AG04449 (cell line): ENCODE data around the gene UNC45A.

Experiments used
- CTCF ChIA-PET: fragments of 350-600 bp; formaldehyde crosslinking; extraction: SDS; loops from one replicate; lab custom pipeline; 2021; ENCODE audit warnings: antibody characterized with exemption; lab: Yijun Ruan, JAX
- POLR2A ChIA-PET: fragments of 400-600, 350-600 bp; formaldehyde crosslinking; extraction: SDS; loops from one replicate; lab custom pipeline; 2020; ENCODE audit warnings: antibody characterized with exemption, inconsistent platforms; lab: Yijun Ruan, JAX
- DNase-seq: peaks from one replicate; pipeline ENCODE4 v3.0.0-alpha.2; 2010; ENCODE audit warnings: low read depth, low spot score
- H3K4me3 ChIP-seq: 2 replicates; pipeline ENCODE4 v1.5.1; 2011; ENCODE audit warnings: low read depth, mild to moderate bottlenecking, control low read depth, low read length
- TF ChIP-seq, protein P1 (sequence below): IDR thresholded peaks from one replicate; pipeline ENCODE4 v1.5.1; 2011; ENCODE audit warnings: mild to moderate bottlenecking, moderate library complexity, low read length, control low read depth, inconsistent platforms; ENCODE audit not compliant: insufficient read depth; ENCODE audit errors: missing control alignments

UNC45A gene

DNA sequence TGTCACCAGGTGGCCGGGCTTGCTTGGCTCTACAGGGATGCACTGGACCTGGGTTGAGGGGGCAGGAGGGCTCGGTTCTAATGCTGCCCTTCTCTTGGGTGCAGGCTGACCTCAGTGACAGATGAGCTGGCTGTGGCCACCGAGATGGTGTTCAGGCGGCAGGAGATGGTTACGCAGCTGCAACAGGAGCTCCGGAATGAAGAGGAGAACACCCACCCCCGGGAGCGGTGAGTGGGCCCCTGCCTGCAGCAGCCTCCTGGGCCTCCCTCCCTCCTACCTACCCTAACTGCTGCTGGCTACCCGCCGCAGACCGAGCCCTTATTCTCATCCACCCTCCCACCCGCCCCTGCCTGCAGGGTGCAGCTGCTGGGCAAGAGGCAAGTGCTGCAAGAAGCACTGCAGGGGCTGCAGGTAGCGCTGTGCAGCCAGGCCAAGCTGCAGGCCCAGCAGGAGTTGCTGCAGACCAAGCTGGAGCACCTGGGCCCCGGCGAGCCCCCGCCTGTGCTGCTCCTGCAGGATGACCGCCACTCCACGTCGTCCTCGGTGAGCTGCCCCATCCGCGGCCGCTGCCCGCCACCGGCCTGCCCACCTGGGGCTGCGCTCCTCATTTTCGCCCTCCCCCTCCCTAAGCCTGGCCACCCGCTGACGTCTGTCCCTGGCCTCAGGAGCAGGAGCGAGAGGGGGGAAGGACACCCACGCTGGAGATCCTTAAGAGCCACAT, 45.2 kb upstream of the UNC45A start:
- TF ChIP-seq, protein P1, sequence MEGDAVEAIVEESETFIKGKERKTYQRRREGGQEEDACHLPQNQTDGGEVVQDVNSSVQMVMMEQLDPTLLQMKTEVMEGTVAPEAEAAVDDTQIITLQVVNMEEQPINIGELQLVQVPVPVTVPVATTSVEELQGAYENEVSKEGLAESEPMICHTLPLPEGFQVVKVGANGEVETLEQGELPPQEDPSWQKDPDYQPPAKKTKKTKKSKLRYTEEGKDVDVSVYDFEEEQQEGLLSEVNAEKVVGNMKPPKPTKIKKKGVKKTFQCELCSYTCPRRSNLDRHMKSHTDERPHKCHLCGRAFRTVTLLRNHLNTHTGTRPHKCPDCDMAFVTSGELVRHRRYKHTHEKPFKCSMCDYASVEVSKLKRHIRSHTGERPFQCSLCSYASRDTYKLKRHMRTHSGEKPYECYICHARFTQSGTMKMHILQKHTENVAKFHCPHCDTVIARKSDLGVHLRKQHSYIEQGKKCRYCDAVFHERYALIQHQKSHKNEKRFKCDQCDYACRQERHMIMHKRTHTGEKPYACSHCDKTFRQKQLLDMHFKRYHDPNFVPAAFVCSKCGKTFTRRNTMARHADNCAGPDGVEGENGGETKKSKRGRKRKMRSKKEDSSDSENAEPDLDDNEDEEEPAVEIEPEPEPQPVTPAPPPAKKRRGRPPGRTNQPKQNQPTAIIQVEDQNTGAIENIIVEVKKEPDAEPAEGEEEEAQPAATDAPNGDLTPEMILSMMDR: no peak
- no peak overlapping the region for H3K4me3 ChIP-seq
- CTCF ChIA-PET: interaction anchor here (0.6 to 2.8 kb wide), 6 partner anchors 11 to 280 kb away, joined by 3 to 20 read pairs (median 8); partner anchors contain the start of gene MAN2A2
- no peak for DNase-seq
- POLR2A ChIA-PET: no interaction called here

DNA sequence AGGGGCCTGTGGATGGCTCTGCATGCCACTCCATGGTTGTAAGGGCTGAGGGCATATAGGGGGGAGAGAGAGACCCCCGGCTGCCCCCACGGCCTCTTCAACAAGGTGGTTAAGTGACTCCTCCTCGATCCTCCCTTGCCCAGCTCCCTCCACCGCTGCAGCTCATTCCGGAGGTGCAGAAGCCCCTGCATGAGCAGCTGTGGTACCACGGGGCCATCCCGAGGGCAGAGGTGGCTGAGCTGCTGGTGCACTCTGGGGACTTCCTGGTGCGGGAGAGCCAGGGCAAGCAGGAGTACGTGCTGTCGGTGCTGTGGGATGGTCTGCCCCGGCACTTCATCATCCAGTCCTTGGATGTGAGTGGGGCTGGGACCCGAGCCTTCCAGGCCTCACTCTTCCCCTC, 44.2 kb upstream of the UNC45A start:
- ChIA-PET POLR2A (no interaction called here), CTCF (interaction anchor here (1.1 to 2.6 kb wide), 3 partner anchors 10 to 243 kb away, joined by 3 to 20 read pairs (median 4); partner anchors contain the start of gene MAN2A2)
- H3K4me3 ChIP-seq: no peak overlapping the region
- TF ChIP-seq, protein P1: no peak
- no peak for DNase-seq

DNA sequence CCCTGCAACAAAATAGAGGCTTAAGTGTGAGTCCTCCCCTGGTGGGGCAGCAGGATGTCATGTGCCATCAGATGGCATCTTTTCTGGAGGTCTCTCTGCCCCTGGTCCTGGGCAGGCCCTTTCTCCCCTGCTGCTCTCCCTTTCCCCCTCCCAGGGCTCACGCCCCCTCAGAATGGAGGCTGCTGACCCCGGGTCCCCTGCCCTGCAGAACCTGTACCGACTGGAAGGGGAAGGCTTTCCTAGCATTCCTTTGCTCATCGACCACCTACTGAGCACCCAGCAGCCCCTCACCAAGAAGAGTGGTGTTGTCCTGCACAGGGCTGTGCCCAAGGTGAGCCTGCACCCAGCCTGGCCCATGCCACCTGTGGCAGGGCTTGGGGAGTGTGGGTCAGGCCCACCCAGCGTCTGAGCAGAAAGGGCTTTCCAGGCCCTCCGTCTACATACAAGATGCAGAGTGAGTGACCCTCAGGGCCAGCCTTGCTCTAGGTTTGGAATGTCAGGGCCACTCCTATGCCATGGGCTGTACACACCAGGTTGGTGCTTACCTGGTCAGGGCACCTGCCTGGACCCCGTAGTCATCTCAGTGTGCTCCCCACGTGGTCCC, 43.6 kb upstream of the UNC45A start:
- TF ChIP-seq, protein P1: no peak
- DNase-seq: no peak
- H3K4me3 ChIP-seq: no peak overlapping the region
- POLR2A ChIA-PET: no interaction called here
- CTCF ChIA-PET: interaction anchor here (1.1 to 2.6 kb wide), 2 partner anchors 11 to 244 kb away, joined by 3 to 14 read pairs; partner anchors contain the start of gene MAN2A2

DNA sequence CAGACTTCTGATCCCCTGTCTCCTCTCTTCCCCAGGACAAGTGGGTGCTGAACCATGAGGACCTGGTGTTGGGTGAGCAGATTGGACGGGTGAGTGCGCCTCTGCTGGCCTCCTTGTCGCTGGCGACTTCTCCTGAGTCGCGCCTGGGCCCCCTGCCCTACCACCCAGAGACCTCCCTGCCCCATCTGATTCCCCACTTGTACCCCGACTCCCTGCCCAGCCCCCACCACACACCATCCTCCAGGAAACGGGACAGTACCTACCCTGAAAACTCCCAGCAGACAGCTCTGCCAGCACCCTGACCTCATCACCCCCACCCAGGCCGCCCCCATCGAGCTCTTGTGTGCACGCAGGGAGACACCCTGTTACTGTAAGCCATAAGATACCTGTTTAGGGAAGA, 43.1 kb upstream of the UNC45A start:
- no peak for DNase-seq
- TF ChIP-seq, protein P1: no peak
- POLR2A ChIA-PET: no interaction called here
- no peak overlapping the region for H3K4me3 ChIP-seq
- CTCF ChIA-PET: interaction anchor here (2.6 kb wide), 1 partner anchor 10 kb away, joined by 14 read pairs; the partner anchor contains the start of gene MAN2A2

DNA sequence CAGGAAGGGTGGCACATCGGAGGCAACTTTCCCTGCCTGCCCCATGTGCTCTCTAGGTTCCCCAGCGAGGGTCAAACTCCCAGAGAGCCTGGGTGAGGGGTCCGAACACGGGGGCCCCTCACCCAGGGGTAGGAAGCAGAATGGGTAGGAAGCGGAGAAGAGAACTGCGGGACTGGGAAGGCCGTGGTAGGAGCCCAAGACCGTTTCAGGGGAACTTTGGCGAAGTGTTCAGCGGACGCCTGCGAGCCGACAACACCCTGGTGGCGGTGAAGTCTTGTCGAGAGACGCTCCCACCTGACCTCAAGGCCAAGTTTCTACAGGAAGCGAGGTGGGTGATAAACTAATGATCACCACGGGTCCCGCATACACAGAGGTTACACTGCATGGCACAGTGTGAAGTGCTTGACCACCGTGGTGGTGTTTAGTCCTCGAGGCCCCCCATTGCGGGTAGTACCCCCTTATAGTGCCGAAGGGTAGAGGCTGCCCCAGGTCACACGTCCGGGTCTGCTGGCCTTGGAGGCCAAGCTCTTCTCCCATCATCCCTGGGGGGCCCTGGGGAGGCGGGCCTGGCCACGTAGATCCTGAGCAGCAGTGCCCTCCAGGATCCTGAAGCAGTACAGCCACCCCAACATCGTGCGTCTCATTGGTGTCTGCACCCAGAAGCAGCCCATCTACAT, 42.4 kb upstream of the UNC45A start:
- TF ChIP-seq, protein P1: no peak
- DNase-seq: no peak
- CTCF ChIA-PET: interaction anchor here (2.6 to 4.0 kb wide), 2 partner anchors 7 to 9 kb away, joined by 14 to 52 read pairs; partner anchors contain the start of genes FES and MAN2A2
- POLR2A ChIA-PET: no interaction called here
- H3K4me3 ChIP-seq: no peak overlapping the region
